ENCODE data around the gene MEDAG.

MEDAG gene

GRCh38 chr13:30906411-30907051 lies 460 bp downstream of the MEDAG start:
- no peak overlapping the region for H3K18ac ChIP-seq (ENCODE audit: low read length)
- H3K4ac ChIP-seq (ENCODE audit: low read depth, low read length), result no peak overlapping the region
- no peak overlapping the region for H2AK5ac ChIP-seq (ENCODE audit: low read length)
- no peak overlapping the region for H3K23ac ChIP-seq (ENCODE audit: low read length)
- peak overlapping the region; percentile 12 for H3K9ac ChIP-seq (ENCODE audit: low read length)
- H3K27ac ChIP-seq (ENCODE audit: low read depth, low read length), result no peak overlapping the region
- H3K56ac ChIP-seq (ENCODE audit: low read length), result peak overlapping the region; percentile 67
- DNase-seq, result peak; percentile 46
- no CpG with 5 or more reads among the region's 60 CpGs for WGBS (ENCODE audit: extremely low coverage, insufficient coverage, low lambda C conversion rate)
- no peak overlapping the region for H4K8ac ChIP-seq (ENCODE audit: low read depth, low read length)
- H3K4me2 ChIP-seq (ENCODE audit: low read length), result peak overlapping the region; percentile 4
- H2BK5ac ChIP-seq (ENCODE audit: low read length), result no peak overlapping the region
- no peaks in the 10 kb centered on the region for H3K36me3 ChIP-seq (ENCODE audit: control insufficient read depth, insufficient read depth, low read length)
- H3K27me3 ChIP-seq (ENCODE audit: insufficient read depth, low read length, poor library complexity), result peaks cover 5% of the 10 kb centered on the region
- no peak overlapping the region for H3K4me3 ChIP-seq (ENCODE audit: low read length)
- no peak overlapping the region for H2BK120ac ChIP-seq (ENCODE audit: low read depth, low read length)
- H2BK15ac ChIP-seq (replicated peaks; ENCODE audit: low read depth), result no peak overlapping the region
- H3K79me1 ChIP-seq (ENCODE audit: low read length), result no peaks in the 10 kb centered on the region
- no peaks in the 10 kb centered on the region for H3K79me2 ChIP-seq (ENCODE audit: control insufficient read depth, insufficient read depth, low read length)
- H3K4me1 ChIP-seq (ENCODE audit: control insufficient read depth, low read depth, low read length), result no peaks in the 10 kb centered on the region
- no peak overlapping the region for H4K5ac ChIP-seq (ENCODE audit: low read length)

GRCh38 chr13:30907121-30907861 lies 1.2 kb downstream of the MEDAG start:
- peak overlapping the region; percentile 38 for H3K56ac ChIP-seq (ENCODE audit: low read length)
- H3K27me3 ChIP-seq (ENCODE audit: insufficient read depth, low read length, poor library complexity), result peaks cover 5% of the 10 kb centered on the region
- H3K27ac ChIP-seq (ENCODE audit: low read depth, low read length), result no peak overlapping the region
- peak; percentile 25 for DNase-seq
- H2BK5ac ChIP-seq (ENCODE audit: low read length), result no peak overlapping the region
- H3K18ac ChIP-seq (ENCODE audit: low read length), result no peak overlapping the region
- no peaks in the 10 kb centered on the region for H3K4me1 ChIP-seq (ENCODE audit: control insufficient read depth, low read depth, low read length)
- WGBS (ENCODE audit: extremely low coverage, insufficient coverage, low lambda C conversion rate), result no CpG with 5 or more reads among the region's 10 CpGs
- H3K79me1 ChIP-seq (ENCODE audit: low read length), result no peaks in the 10 kb centered on the region
- no peak overlapping the region for H2BK120ac ChIP-seq (ENCODE audit: low read depth, low read length)
- H4K5ac ChIP-seq (ENCODE audit: low read length), result no peak overlapping the region
- H3K36me3 ChIP-seq (ENCODE audit: control insufficient read depth, insufficient read depth, low read length), result no peaks in the 10 kb centered on the region
- H3K23ac ChIP-seq (ENCODE audit: low read length), result no peak overlapping the region
- H2AK5ac ChIP-seq (ENCODE audit: low read length), result no peak overlapping the region
- no peak overlapping the region for H3K4me3 ChIP-seq (ENCODE audit: low read length)
- no peak overlapping the region for H4K8ac ChIP-seq (ENCODE audit: low read depth, low read length)
- H3K9ac ChIP-seq (ENCODE audit: low read length), result no peak overlapping the region
- no peak overlapping the region for H3K4ac ChIP-seq (ENCODE audit: low read depth, low read length)
- no peaks in the 10 kb centered on the region for H3K79me2 ChIP-seq (ENCODE audit: control insufficient read depth, insufficient read depth, low read length)
- H3K4me2 ChIP-seq (ENCODE audit: low read length), result no peak overlapping the region
- no peak overlapping the region for H2BK15ac ChIP-seq (replicated peaks; ENCODE audit: low read depth)

GRCh38 chr13:30908416-30908980 lies 2.4 kb downstream of the MEDAG start:
- Histone ChIP-seq H3K27ac (ENCODE audit: low read depth, low read length) (no peak overlapping the region), H3K36me3 (ENCODE audit: control insufficient read depth, insufficient read depth, low read length) (no peaks in the 10 kb centered on the region), H4K5ac (ENCODE audit: low read length) (no peak overlapping the region), H2BK5ac (ENCODE audit: low read length) (no peak overlapping the region), H3K9ac (ENCODE audit: low read length) (no peak overlapping the region), H3K79me1 (ENCODE audit: low read length) (no peaks in the 10 kb centered on the region), H3K4me1 (ENCODE audit: control insufficient read depth, low read depth, low read length) (no peaks in the 10 kb centered on the region), H2AK5ac (ENCODE audit: low read length) (no peak overlapping the region), H3K79me2 (ENCODE audit: control insufficient read depth, insufficient read depth, low read length) (no peaks in the 10 kb centered on the region), H3K4me2 (ENCODE audit: low read length) (no peak overlapping the region), H2BK120ac (ENCODE audit: low read depth, low read length) (no peak overlapping the region), H4K8ac (ENCODE audit: low read depth, low read length) (no peak overlapping the region), H3K4ac (ENCODE audit: low read depth, low read length) (no peak overlapping the region), H2BK15ac (replicated peaks; ENCODE audit: low read depth) (no peak overlapping the region), H3K56ac (ENCODE audit: low read length) (no peak overlapping the region), H3K27me3 (ENCODE audit: insufficient read depth, low read length, poor library complexity) (peaks cover 5% of the 10 kb centered on the region), H3K18ac (ENCODE audit: low read length) (no peak overlapping the region), H3K4me3 (ENCODE audit: low read length) (no peak overlapping the region), H3K23ac (ENCODE audit: low read length) (no peak overlapping the region)
- DNase-seq, result no peak
- no CpG with 5 or more reads among the region's 5 CpGs for WGBS (ENCODE audit: extremely low coverage, insufficient coverage, low lambda C conversion rate)

GRCh38 chr13:30910676-30911075 lies 4.6 kb downstream of the MEDAG start:
- Histone ChIP-seq H3K23ac (ENCODE audit: low read length) (no peak overlapping the region), H3K27me3 (ENCODE audit: insufficient read depth, low read length, poor library complexity) (peaks cover 3% of the 10 kb centered on the region)

GRCh38 chr13:30915691-30916541 lies 9.8 kb downstream of the MEDAG start:
- Histone ChIP-seq H3K23ac (ENCODE audit: low read length) (no peak overlapping the region), H2BK5ac (ENCODE audit: low read length) (no peak overlapping the region), H3K9ac (ENCODE audit: low read length) (no peak overlapping the region), H3K27me3 (ENCODE audit: insufficient read depth, low read length, poor library complexity) (no peaks in the 10 kb centered on the region), H3K4me3 (ENCODE audit: low read length) (no peak overlapping the region), H3K56ac (ENCODE audit: low read length) (no peak overlapping the region), H3K4ac (ENCODE audit: low read depth, low read length) (no peak overlapping the region), H3K4me1 (ENCODE audit: control insufficient read depth, low read depth, low read length) (no peaks in the 10 kb centered on the region), H4K8ac (ENCODE audit: low read depth, low read length) (no peak overlapping the region), H3K36me3 (ENCODE audit: control insufficient read depth, insufficient read depth, low read length) (no peaks in the 10 kb centered on the region), H3K27ac (ENCODE audit: low read depth, low read length) (no peak overlapping the region), H2AK5ac (ENCODE audit: low read length) (no peak overlapping the region), H2BK120ac (ENCODE audit: low read depth, low read length) (no peak overlapping the region), H2BK15ac (replicated peaks; ENCODE audit: low read depth) (no peak overlapping the region), H3K18ac (ENCODE audit: low read length) (no peak overlapping the region), H3K79me2 (ENCODE audit: control insufficient read depth, insufficient read depth, low read length) (no peaks in the 10 kb centered on the region), H4K5ac (ENCODE audit: low read length) (no peak overlapping the region), H3K4me2 (ENCODE audit: low read length) (no peak overlapping the region), H3K79me1 (ENCODE audit: low read length) (no peaks in the 10 kb centered on the region)
- WGBS (ENCODE audit: extremely low coverage, insufficient coverage, low lambda C conversion rate), result no CpG with 5 or more reads among the region's 19 CpGs
- DNase-seq, result no peak

More at GRCh38 chr13:30910676-30911075, 4.6 kb downstream of the MEDAG start:
- Histone ChIP-seq H3K18ac (ENCODE audit: low read length) (no peak overlapping the region), H3K79me2 (ENCODE audit: control insufficient read depth, insufficient read depth, low read length) (no peaks in the 10 kb centered on the region), H3K36me3 (ENCODE audit: control insufficient read depth, insufficient read depth, low read length) (no peaks in the 10 kb centered on the region), H3K56ac (ENCODE audit: low read length) (no peak overlapping the region), H3K9ac (ENCODE audit: low read length) (no peak overlapping the region), H3K4me2 (ENCODE audit: low read length) (no peak overlapping the region), H2BK120ac (ENCODE audit: low read depth, low read length) (no peak overlapping the region), H2AK5ac (ENCODE audit: low read length) (no peak overlapping the region), H4K5ac (ENCODE audit: low read length) (no peak overlapping the region), H3K27ac (ENCODE audit: low read depth, low read length) (no peak overlapping the region), H2BK15ac (replicated peaks; ENCODE audit: low read depth) (no peak overlapping the region), H3K79me1 (ENCODE audit: low read length) (no peaks in the 10 kb centered on the region), H3K4ac (ENCODE audit: low read depth, low read length) (no peak overlapping the region), H3K4me3 (ENCODE audit: low read length) (no peak overlapping the region), H3K4me1 (ENCODE audit: control insufficient read depth, low read depth, low read length) (no peaks in the 10 kb centered on the region), H4K8ac (ENCODE audit: low read depth, low read length) (no peak overlapping the region), H2BK5ac (ENCODE audit: low read length) (no peak overlapping the region)
- no CpG with 5 or more reads among the region's 3 CpGs for WGBS (ENCODE audit: extremely low coverage, insufficient coverage, low lambda C conversion rate)
- DNase-seq, result no peak
